H1 (cell line): Measurements from ENCODE around the gene SPOCK1. TPM values are rescaled to one million over a fixed set of nuclear protein-coding genes. Genes with fewer than 3 reads are reported as not detected.

Experiments
- CTCF ChIA-PET: fragments of 300-600 bp; sonication (Branson Sonifier 250); formaldehyde crosslinking; loops from one replicate; lab custom pipeline; 2021; ENCODE audit not compliant: partially characterized antibody; lab: Charles Lee
- POLR2A ChIA-PET: fragments of 300-600 bp; sonication (Branson Sonifier 250); formaldehyde crosslinking; loops from one replicate; lab custom pipeline; 2021; ENCODE audit warnings: inconsistent platforms; ENCODE audit not compliant: partially characterized antibody; lab: Charles Lee
- DNase-seq, 2 experiments: peaks; one replicate each; pipeline versions ENCODE4 v3.0.0 to v3.0.0-alpha.2; 2010 to 2022; ENCODE audit warnings: low spot score in 2 of 2, low read depth in 1 of 2, mixed read lengths in 1 of 2
- FAIRE-seq: peaks from 2 replicates; lab custom pipeline; 2011; peaks lifted over from hg19 to GRCh38; lab: Jason Lieb, UNC
- H2AFZ ChIP-seq: 2 replicates; pipeline ENCODE4 v1.8.1; 2012; ENCODE audit warnings: low read length, inconsistent platforms
- H2AK5ac ChIP-seq: 2 replicates; pipeline ENCODE4 v1.6.1; 2013; ENCODE audit warnings: low read depth, low read length
- H2BK120ac ChIP-seq: replicated peaks from 2 replicates; pipeline ENCODE3; 2013; ENCODE audit warnings: low read depth, low read length, inconsistent platforms
- H2BK12ac ChIP-seq: 2 replicates; pipeline ENCODE4 v1.6.1; 2013; ENCODE audit warnings: low read depth, low read length
- H2BK15ac ChIP-seq: 2 replicates; pipeline ENCODE4 v1.6.1; 2013; ENCODE audit warnings: low read length
- H2BK20ac ChIP-seq: 2 replicates; pipeline ENCODE4 v1.6.1; 2013; ENCODE audit warnings: low read length
- H2BK5ac ChIP-seq: 2 replicates; pipeline ENCODE4 v1.6.1; 2013; ENCODE audit warnings: low read depth, low read length
- H3K14ac ChIP-seq: 2 replicates; pipeline ENCODE4 v1.6.1; 2013; ENCODE audit warnings: inconsistent platforms; ENCODE audit not compliant: insufficient read length
- H3K18ac ChIP-seq: 2 replicates; pipeline ENCODE4 v1.6.1; 2013; ENCODE audit warnings: low read length; ENCODE audit errors: extremely low read depth
- H3K23ac ChIP-seq: 2 replicates; pipeline ENCODE4 v1.6.1; 2013; ENCODE audit warnings: inconsistent platforms; ENCODE audit not compliant: insufficient read length
- H3K23me2 ChIP-seq: 2 replicates; pipeline ENCODE4 v1.6.1; 2013; ENCODE audit warnings: low read depth, low read length
- H3K27ac ChIP-seq: 2 replicates; pipeline ENCODE4 v1.6.1; 2011; ENCODE audit warnings: low read depth, low read length, inconsistent platforms
- H3K27me3 ChIP-seq, 4 experiments: replicated peaks in 1 of 4; 1 replicate in 1 of 4; 2 replicates in 3 of 4; pipeline versions ENCODE4 v1.6.1 to v1.8.1; 2011 to 2013; ENCODE audit warnings: low read length in 3 of 4, mild to moderate bottlenecking in 3 of 4, inconsistent platforms in 2 of 4, mixed read lengths in 2 of 4, moderate library complexity in 1 of 4; ENCODE audit not compliant: control insufficient read depth in 3 of 4, insufficient read depth in 3 of 4; ENCODE audit errors: extremely low read depth in 1 of 4
- H3K36me3 ChIP-seq, 4 experiments: 2 replicates each; pipeline versions ENCODE4 v1.6.1 to v1.8.1; 2011 to 2013; ENCODE audit warnings: mild to moderate bottlenecking in 4 of 4, low read length in 3 of 4, moderate library complexity in 2 of 4, control low read depth in 1 of 4, inconsistent platforms in 1 of 4; ENCODE audit not compliant: insufficient read depth in 4 of 4, control insufficient read depth in 2 of 4
- H3K4ac ChIP-seq: replicated peaks from 2 replicates; pipeline ENCODE3; 2013; ENCODE audit warnings: low read length, low read depth, mixed read lengths, inconsistent platforms; ENCODE audit not compliant: insufficient read length
- H3K4me1 ChIP-seq, 4 experiments: replicated peaks in 1 of 4; 1 replicate in 1 of 4; 2 replicates in 3 of 4; pipeline versions ENCODE4 v1.6.1 to v1.8.1; 2011 to 2013; ENCODE audit warnings: low read length in 3 of 4, inconsistent platforms in 2 of 4, mixed read lengths in 1 of 4; ENCODE audit not compliant: insufficient read depth in 4 of 4, control insufficient read depth in 3 of 4
- H3K4me2 ChIP-seq, 2 experiments: 2 replicates each; pipeline versions ENCODE4 v1.6.1 to v1.8.1; 2011 to 2013; ENCODE audit warnings: low read depth in 2 of 2, low read length in 2 of 2, control low read depth in 1 of 2, inconsistent platforms in 1 of 2, mild to moderate bottlenecking in 1 of 2; ENCODE audit not compliant: insufficient read depth in 1 of 2
- H3K4me3 ChIP-seq, 4 experiments: fragments of 200-600, 300-600 bp in 1 of 4; sonication (generic), shearing (Covaris generic), sonication (Bioruptor Twin) in 1 of 4; 2 replicates each; pipeline versions ENCODE4 v1.5.1 to v1.8.1; 2011 to 2016; ENCODE audit warnings: low read length in 4 of 4, low read depth in 3 of 4, control low read depth in 2 of 4, inconsistent platforms in 2 of 4, mild to moderate bottlenecking in 2 of 4, mixed read lengths in 1 of 4, moderate library complexity in 1 of 4; ENCODE audit not compliant: insufficient read depth in 2 of 4; ENCODE audit errors: extremely low read depth in 1 of 4
- H3K56ac ChIP-seq: replicated peaks from 2 replicates; pipeline ENCODE3; 2013; ENCODE audit warnings: low read depth, mild to moderate bottlenecking, mixed read lengths, low read length, inconsistent platforms; ENCODE audit not compliant: insufficient read length
- H3K79me1 ChIP-seq: 2 replicates; pipeline ENCODE4 v1.6.1; 2013; ENCODE audit warnings: low read depth, low read length, control low read depth
- H3K79me2 ChIP-seq, 2 experiments: 2 replicates each; pipeline versions ENCODE4 v1.6.1 to v1.8.1; 2012 to 2013; ENCODE audit warnings: low read length in 2 of 2, mild to moderate bottlenecking in 2 of 2, inconsistent platforms in 1 of 2; ENCODE audit not compliant: insufficient read depth in 2 of 2, control insufficient read depth in 1 of 2
- H3K9ac ChIP-seq, 4 experiments: replicated peaks in 1 of 4; 1 replicate in 1 of 4; 2 replicates in 3 of 4; pipeline versions ENCODE4 v1.6.1 to v1.8.1; 2011 to 2013; ENCODE audit warnings: low read depth in 3 of 4, low read length in 3 of 4, control low read depth in 2 of 4, mild to moderate bottlenecking in 2 of 4, moderate library complexity in 2 of 4, inconsistent platforms in 1 of 4; ENCODE audit errors: extremely low read depth in 1 of 4
- H3K9me3 ChIP-seq, 2 experiments: 2 replicates each; pipeline versions ENCODE4 v1.6.1 to v1.8.1; 2012 to 2013; ENCODE audit warnings: mild to moderate bottlenecking in 2 of 2, moderate library complexity in 2 of 2, control low read depth in 1 of 2, inconsistent platforms in 1 of 2, low read depth in 1 of 2, low read length in 1 of 2, mixed read lengths in 1 of 2; ENCODE audit not compliant: insufficient read depth in 2 of 2
- H4K20me1 ChIP-seq, 2 experiments: replicated peaks in 1 of 2; 2 replicates each; pipeline versions ENCODE3 to v1.8.1; 2011 to 2013; ENCODE audit warnings: inconsistent platforms in 2 of 2, low read length in 2 of 2, mild to moderate bottlenecking in 1 of 2; ENCODE audit not compliant: insufficient read depth in 2 of 2, control insufficient read depth in 1 of 2
- H4K5ac ChIP-seq: 2 replicates; pipeline ENCODE4 v1.6.1; 2013; ENCODE audit warnings: low read length, low read depth, mixed read lengths, inconsistent platforms; ENCODE audit not compliant: insufficient read length
- H4K8ac ChIP-seq: 2 replicates; pipeline ENCODE4 v1.8.0; 2013; ENCODE audit warnings: mild to moderate bottlenecking, moderate library complexity, low read length, inconsistent platforms; ENCODE audit not compliant: insufficient read depth; ENCODE audit errors: extremely low read depth
- H4K91ac ChIP-seq: replicated peaks from 2 replicates; pipeline ENCODE3; 2013; ENCODE audit warnings: low read length, mixed read lengths, inconsistent platforms; ENCODE audit not compliant: insufficient read length
- ASH2L ChIP-seq: fragments of 200-600, 300-600 bp; sonication (generic); IDR thresholded peaks from one replicate; pipeline ENCODE4 v1.7.1; 2017; ENCODE audit warnings: low read length
- GTF2F1 ChIP-seq: IDR thresholded peaks from 2 replicates; pipeline ENCODE4 v1.6.1; 2012; ENCODE audit warnings: low read depth, low read length, improper control_type of control experiment, borderline replicate concordance
- NANOG ChIP-seq: IDR thresholded peaks from 2 replicates; pipeline ENCODE4 v1.6.1; 2011; ENCODE audit warnings: low read length, low read depth, mild to moderate bottlenecking, inconsistent platforms; ENCODE audit not compliant: insufficient read depth, poor library complexity, severe bottlenecking
- POLR2A ChIP-seq, 2 experiments: IDR thresholded peaks; 1 replicate in 1 of 2; 2 replicates in 1 of 2; pipeline ENCODE4 v1.6.1; 2011; ENCODE audit warnings: low read depth in 2 of 2, low read length in 2 of 2, mild to moderate bottlenecking in 2 of 2; ENCODE audit errors: control extremely low read depth in 1 of 2
- RBBP5 ChIP-seq: IDR thresholded peaks from 2 replicates; pipeline ENCODE4 v1.7.1; 2012; ENCODE audit warnings: low read depth, mild to moderate bottlenecking, inconsistent platforms, low read length, moderate library complexity, borderline replicate concordance
- TBP ChIP-seq: IDR thresholded peaks from 2 replicates; pipeline ENCODE4 v1.6.1; 2011; ENCODE audit warnings: low read depth, low read length, improper control_type of control experiment
- WGBS, 2 experiments: shearing (Covaris generic) in 1 of 2; methylation state at CpG; one replicate each; pipeline versions ENCODE4 v1.1.6 to v1.1.7; 2013 to 2015; ENCODE audit warnings: low lambda C conversion rate in 2 of 2, mixed read lengths in 2 of 2, inconsistent platforms in 1 of 2, low coverage in 1 of 2, missing lambda C conversion rate in 1 of 2; ENCODE audit not compliant: insufficient replicate concordance in 2 of 2, insufficient coverage in 1 of 2, insufficient read length in 1 of 2; ENCODE audit errors: extremely low coverage in 1 of 2, missing lambda C conversion rate in 1 of 2; 5-methylcytosine and 5-hydroxymethylcytosine counted together
- polyA plus RNA-seq, 7 experiments: library from polyadenylated mRNA; depleted of rRNA in 3 of 7; stranded (reverse) in 5 of 7; unstranded in 2 of 7; fragments of >200 nt in 5 of 7; fragments of 200-250 nt in 2 of 7; gene quantifications; 1 replicate in 5 of 7; 2 replicates in 1 of 7; 4 replicates in 1 of 7; pipeline versions ENCODE4 v1.2.1 to v1.2.3, GENCODE V29; 2011 to 2013; ENCODE audit warnings: missing spikeins in 2 of 7, mixed read lengths in 2 of 7
- total RNA-seq: library from RNA; stranded (reverse); fragmentation: NEBNext Ultra II Directional; extraction: Animal tissue kit (Norgen Biotek cat#: 25700); gene quantifications from 2 replicates; pipeline ENCODE4 v1.2.1, GENCODE V29; 2021
- TF ChIP-seq, protein P1 (sequence below): IDR thresholded peaks from 2 replicates; pipeline ENCODE4 v1.6.1; 2012; ENCODE audit warnings: low read length, inconsistent platforms

SPOCK1 gene
- total and polyA plus RNA-seq, 2 of the 8 experiments (the other 6 are each of a cell fraction or from before 2014, with no cell fraction given) = 6.9 to 18.1 TPM

GRCh38 chr5:137431051-137431450 is 68.1 kb downstream of the SPOCK1 start:
- no peak overlapping the region for H2BK20ac ChIP-seq
- ChIA-PET POLR2A (no interaction called here), CTCF (interaction anchor here (1.2 kb wide), 1 partner anchor 23 kb away, joined by 4 read pairs; no protein-coding TSS in a partner anchor)
- H3K4me1 ChIP-seq = no peaks in the 10 kb centered on the region
- no peak overlapping the region for H2BK12ac ChIP-seq
- WGBS, 2 experiments = 50% methylated on average over 2 of the region's 2 CpGs; no CpG with 5 or more reads in 1 of the 2 experiments
- H4K91ac ChIP-seq = no peak overlapping the region
- H3K79me1 ChIP-seq = no peaks in the 10 kb centered on the region
- H2AFZ ChIP-seq = no peak overlapping the region
- no peak overlapping the region for H3K27ac ChIP-seq
- no peak overlapping the region for H2BK120ac ChIP-seq
- no peak overlapping the region for H3K4me3 ChIP-seq
- no peak overlapping the region for H3K14ac ChIP-seq
- H3K36me3 ChIP-seq = no peaks in the 10 kb centered on the region
- no peak for DNase-seq
- no peak overlapping the region for H3K4ac ChIP-seq
- H3K9ac ChIP-seq = no peak overlapping the region
- FAIRE-seq = no peak
- no peak overlapping the region for H2BK5ac ChIP-seq
- no peak overlapping the region for H4K5ac ChIP-seq
- no peak overlapping the region for H2AK5ac ChIP-seq
- H3K4me2 ChIP-seq = no peak overlapping the region
- no peaks in the 10 kb centered on the region for H3K27me3 ChIP-seq
- H2BK15ac ChIP-seq = no peak overlapping the region
- no peak overlapping the region for H3K56ac ChIP-seq
- H4K20me1 ChIP-seq = no peaks in the 10 kb centered on the region
- H3K9me3 ChIP-seq = no peaks in the 10 kb centered on the region; a peak in 2 of 4 replicates
- H3K18ac ChIP-seq = no peak overlapping the region
- H3K23me2 ChIP-seq = no peaks in the 10 kb centered on the region
- H4K8ac ChIP-seq = no peak overlapping the region
- H3K79me2 ChIP-seq = no peaks in the 10 kb centered on the region
- H3K23ac ChIP-seq = no peak overlapping the region
- TF ChIP-seq, protein P1, sequence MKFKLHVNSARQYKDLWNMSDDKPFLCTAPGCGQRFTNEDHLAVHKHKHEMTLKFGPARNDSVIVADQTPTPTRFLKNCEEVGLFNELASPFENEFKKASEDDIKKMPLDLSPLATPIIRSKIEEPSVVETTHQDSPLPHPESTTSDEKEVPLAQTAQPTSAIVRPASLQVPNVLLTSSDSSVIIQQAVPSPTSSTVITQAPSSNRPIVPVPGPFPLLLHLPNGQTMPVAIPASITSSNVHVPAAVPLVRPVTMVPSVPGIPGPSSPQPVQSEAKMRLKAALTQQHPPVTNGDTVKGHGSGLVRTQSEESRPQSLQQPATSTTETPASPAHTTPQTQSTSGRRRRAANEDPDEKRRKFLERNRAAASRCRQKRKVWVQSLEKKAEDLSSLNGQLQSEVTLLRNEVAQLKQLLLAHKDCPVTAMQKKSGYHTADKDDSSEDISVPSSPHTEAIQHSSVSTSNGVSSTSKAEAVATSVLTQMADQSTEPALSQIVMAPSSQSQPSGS = no peak
- TF ChIP-seq POLR2A (IDR thresholded peaks at IDR 0.05; ENCODE audit: control extremely low read depth in 1 of 2, low read depth in 2 of 2, low read length in 2 of 2) (no peak), TBP (no peak), NANOG (no peak), RBBP5 (no peak), GTF2F1 (no peak), ASH2L (no peak)
